Renal pelvis (tissue), 4 donors: ENCODE results near the gene TSPAN12. TPM values are rescaled to one million over a fixed set of nuclear protein-coding genes. Genes with fewer than 3 reads are reported as not detected.
A peak's percentile ranks its signal among the peaks of the same experiment; 100 is the strongest.
"Not testable (repeated sequence)": the region's sequence is repeated elsewhere in the genome, so short reads cannot be mapped to it uniquely, and the experiment has no call there.

Experiments used
- DNase-seq: peaks from one replicate; pipeline ENCODE4 v3.0.0-alpha.2; 2013
- polyA plus RNA-seq, 3 donors: library from polyadenylated mRNA; unstranded; fragments of 120-200 nt; gene quantifications; one replicate each; pipeline ENCODE4 v1.2.1, GENCODE V29; 2013; ENCODE audit not compliant: insufficient read length in 3 of 3

The TSPAN12 gene
- polyA plus RNA-seq, 3 donors = 152 to 206 (median 167) TPM

DNA sequence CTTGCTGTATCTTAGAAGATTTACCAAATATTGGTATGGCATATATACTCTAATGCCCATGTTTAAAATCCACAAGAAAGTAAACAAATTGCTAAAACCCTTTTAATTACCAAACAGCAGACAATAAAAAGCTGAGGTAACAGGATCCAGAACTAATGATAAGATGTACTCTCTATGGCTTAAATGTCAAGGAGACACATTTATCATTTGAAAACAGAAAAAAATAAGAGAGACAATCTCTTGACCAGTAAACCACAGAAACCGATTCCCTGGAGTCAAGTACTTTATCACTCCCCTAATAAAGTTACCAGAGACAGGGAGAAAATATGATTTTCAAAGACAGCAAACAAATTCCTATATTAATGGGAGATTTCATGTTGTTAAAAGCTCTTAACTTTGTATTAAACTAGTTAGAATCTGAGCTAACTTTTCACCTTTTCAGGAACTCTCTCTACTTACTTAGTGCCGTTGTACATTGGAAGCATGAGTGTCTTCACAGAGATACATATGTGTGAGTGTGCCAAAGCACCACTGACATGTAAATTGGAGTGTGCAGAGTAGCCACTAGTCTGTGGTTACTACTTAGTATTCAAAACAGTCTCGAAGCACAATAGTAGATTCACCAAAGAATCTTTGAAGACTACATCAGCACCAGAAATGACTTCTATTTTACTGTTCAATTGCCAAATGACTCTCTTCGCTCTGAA, 44.2 kb downstream of the TSPAN12 start:
- no peak for DNase-seq

- no peak for DNase-seq
These were observed 44.9 kb downstream of the TSPAN12 start for GRCh38 chr7:120813089-120813488.

- DNase-seq = no peak
These were observed 48.7 kb downstream of the TSPAN12 start for GRCh38 chr7:120809260-120809659.

- DNase-seq = no peak
These were observed 50.6 kb downstream of the TSPAN12 start for GRCh38 chr7:120807390-120807789.

DNA sequence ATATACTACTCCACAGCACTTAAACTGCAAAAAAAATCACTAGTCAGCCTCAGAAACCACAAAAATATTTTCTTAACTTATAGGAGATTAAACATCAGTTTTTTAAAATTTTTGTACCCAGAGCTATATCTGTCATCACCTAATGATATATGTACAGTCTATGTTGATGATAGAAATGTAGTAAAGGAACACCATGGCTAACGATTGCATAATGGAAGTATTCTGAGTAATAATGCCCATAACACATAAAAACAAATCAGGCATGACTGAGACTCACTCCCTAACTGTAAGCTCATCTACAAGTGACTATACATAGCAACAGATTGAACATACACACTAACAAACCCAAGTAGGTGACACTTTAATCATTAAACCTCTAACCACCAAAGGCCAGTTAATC, 51.3 kb downstream of the TSPAN12 start:
- peak; percentile 46 for DNase-seq

DNA sequence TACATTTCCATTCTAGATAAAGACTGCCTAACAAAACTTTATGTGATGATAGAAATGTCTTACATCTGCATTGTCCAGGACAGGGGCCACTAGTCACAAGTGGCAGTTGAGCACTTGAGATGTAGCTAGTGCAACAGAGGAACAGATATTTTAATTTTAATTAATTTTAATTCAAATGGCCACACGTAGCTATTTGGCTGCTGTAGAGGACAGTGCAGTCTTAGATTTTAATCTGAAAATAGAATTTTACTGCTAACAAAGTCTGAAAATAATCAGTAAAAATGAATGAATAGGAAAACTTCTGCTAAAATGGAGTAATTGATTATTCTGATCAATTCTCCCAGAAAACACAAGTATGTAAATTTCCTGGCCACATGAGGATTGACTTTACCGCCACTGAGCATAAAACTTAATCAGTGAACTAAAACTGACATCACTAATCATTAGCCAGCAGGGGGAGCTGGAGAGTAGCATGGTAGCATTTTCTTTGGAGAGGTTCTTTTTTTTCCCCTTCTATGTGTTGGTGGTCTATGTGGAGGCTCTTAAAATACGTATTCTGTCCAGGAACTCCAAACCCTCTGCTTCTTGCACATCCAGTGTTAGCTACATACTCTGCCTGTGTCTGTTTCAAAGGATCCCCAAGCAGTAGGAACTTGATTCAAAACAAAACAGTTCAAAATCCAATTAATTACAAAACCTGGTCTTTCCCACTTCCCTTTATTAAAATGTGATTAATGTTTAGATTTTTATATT, 52.1 kb downstream of the TSPAN12 start:
- peak; percentile 82 for DNase-seq

GRCh38 chr7:120802751-120803150, 55.2 kb downstream of the TSPAN12 start:
- no peak for DNase-seq

DNA sequence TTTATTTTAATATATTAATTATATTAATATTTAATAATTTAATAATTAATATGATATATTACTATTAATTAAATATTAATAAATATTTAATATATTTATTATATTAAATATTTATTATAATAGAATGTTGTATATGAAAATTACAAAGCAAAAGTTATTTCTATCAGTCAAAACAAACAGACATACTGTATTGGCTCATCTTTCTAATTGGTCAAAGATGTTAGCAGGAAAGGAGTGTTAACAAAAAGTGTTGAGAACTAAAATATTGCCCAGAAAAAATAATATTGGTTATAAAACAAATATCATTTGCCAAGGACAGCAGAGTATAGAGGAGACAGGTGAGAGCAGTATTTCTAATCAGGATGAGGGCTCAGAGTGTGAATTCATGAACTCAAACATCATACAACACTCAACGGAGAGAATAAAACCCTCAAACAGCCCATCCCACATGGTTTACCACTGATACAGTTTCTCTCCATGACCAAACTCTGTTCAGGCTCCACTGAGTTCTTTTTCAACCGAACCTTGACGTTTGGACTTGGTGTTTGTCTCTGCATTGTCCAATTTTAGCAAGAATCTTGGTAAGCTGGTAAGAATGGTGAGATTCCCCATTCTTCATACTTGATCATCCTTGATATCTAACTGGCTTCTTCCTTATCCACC, 58.0 kb downstream of the TSPAN12 start:
- no peak for DNase-seq

- no peak for DNase-seq
These were observed 58.8 kb downstream of the TSPAN12 start for GRCh38 chr7:120799147-120799546.

DNA sequence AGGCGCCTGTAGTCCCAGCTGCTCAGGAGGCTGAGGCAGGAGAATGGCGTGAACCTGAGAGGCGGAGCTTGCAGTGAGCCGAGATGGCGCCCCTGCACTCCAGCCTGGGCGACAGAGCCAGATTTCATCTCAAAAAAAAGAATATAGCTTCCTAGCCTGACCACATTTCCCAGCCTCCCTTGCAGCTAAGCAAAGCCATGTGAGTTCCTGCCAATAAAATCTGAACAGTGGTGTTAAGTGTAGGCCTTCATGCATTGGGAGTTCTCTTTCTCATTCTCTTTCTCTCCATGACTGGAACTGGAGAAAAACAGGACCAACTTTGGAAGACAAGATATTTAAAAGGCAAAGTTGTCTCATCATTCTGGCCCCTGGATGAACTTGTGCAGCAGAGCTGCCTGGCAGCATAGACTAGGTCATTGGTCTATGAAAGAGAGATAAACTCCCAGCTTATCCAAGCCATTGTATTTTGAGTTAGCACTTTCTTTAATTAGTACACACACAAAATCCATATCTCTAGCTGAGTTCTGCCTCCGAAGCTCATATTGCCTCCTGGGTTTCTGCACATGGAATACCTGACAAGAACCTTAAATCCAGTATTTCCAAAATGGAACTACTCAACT, 60.8 kb downstream of the TSPAN12 start:
- DNase-seq = no peak

DNA sequence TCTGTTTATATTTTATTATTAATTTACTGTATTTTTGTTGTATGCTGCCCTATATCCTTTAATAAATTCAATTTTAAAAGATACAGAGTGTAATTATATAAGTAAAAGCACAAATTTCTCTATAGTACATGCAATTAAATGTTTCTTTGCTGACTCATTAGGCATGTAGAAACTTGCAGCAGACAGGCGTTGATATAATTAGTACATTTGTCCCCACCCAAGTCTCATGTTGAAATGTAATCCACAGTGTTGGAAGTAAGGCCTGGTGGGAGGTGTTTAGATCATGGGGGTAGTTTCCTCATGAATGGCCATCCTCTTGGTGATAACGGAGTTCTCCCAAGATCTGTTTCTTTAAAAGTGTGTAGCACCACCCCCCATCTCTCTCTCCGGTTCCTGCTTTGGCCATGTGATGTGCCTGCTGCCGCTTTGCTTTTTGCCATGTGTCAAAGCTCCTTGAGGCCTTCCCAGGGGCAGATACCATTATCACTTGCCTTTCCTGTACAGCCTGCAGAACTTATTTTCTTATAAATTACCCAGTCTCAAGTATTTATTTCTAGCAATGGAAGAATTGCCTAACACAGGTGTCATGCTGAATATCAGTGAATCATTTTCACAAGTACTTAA, 63.7 kb downstream of the TSPAN12 start:
- DNase-seq = no peak

DNA sequence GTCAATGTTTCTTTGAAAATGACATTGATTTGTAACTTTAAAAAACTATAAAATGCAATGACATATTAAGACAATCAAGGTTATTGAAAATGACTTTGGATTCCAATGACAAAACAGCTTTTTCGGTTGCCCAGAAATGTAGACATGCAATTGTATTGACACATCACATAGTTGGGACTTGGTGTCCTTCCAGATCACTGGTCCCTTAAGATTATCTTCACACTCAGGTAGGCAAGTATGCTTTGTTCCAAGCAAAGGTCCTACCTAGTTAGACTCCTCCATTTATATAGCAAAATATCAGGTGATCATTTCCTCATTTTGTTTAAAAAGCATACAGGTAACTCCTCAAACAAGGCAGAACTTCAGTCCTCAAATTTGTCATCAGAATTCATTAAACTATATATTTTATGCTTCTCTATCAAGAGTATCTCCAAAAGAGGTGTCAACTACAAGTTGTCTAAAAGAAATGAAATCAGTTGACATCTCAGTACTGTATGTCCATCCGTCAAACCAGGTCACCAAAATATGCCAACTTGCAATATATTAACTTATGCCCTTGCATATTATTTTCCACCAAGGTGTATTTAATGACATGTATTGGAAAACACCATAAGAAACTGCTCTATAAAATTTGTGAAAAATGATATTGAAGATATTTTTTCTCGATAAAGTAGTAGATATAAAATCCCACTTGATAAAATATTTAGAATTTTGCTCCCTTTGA, 64.6 kb downstream of the TSPAN12 start:
- DNase-seq = no peak

- no peak for DNase-seq
These were observed 65.1 kb downstream of the TSPAN12 start for GRCh38 chr7:120792861-120793130.

- DNase-seq = peak; percentile 58
These were observed 65.7 kb downstream of the TSPAN12 start for GRCh38 chr7:120792091-120792860.

- no peak for DNase-seq
These were observed 72.8 kb downstream of the TSPAN12 start for GRCh38 chr7:120785095-120785494.

DNA sequence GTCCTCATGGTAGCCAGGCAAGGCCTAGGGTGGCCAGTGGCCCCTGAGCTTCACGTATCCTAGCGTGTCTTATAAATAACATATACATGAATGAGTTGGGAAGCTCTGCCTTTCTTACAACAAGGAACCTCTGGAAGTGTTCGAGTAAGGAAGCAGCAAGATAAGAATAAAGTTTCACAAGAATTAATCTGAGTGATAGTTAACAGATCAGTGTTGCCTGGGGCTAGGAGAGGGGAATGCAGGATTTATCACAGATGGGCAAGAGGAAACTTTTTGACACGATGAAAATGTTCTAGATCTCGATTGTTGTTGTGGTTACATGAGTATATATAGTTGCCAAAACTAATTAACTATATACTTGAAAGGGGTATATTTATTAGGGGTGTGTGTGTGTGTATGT, 74.2 kb downstream of the TSPAN12 start:
- DNase-seq = no peak

GRCh38 chr7:120783273-120783672, 74.7 kb downstream of the TSPAN12 start:
- DNase-seq = no peak

DNA sequence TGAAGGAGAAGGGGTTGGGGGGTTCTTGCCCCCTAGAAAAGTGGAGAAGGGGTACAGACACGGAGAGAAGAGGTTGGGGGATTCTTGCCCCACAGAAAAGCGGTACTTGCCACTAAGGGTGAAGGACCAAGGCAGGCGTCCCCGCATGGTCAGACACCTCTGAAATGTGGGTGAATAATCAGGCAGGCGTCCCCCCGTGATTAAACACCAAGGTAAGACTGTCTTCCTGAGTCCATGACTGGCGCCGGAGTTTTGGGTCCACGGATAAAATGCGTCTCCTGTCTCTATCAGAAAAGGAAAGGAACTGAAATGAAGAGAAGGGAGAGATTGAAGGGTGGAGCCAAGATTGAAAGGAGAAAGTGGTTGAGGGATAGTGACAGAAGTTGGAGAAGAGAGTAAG, 76.0 kb downstream of the TSPAN12 start:
- DNase-seq = not testable (repeated sequence)

- DNase-seq = no peak
These were observed 77.0 kb downstream of the TSPAN12 start for GRCh38 chr7:120780938-120781337.

- not testable (repeated sequence) for DNase-seq
These were observed 77.5 kb downstream of the TSPAN12 start for GRCh38 chr7:120780451-120780850.

GRCh38 chr7:120779078-120779477, 78.9 kb downstream of the TSPAN12 start:
- not testable (repeated sequence) for DNase-seq
